ENCODE results near the gene ESRRA. TPM values are rescaled to one million over a fixed set of nuclear protein-coding genes. Genes with fewer than 3 reads are reported as not detected.
A peak's percentile ranks its signal among the peaks of the same experiment; 100 is the strongest.
"Not testable (repeated sequence)": the region's sequence is repeated elsewhere in the genome, so short reads cannot be mapped to it uniquely, and the experiment has no call there.

Gene ESRRA
- total RNA-seq, 1 donor: 28.6 TPM

DNA sequence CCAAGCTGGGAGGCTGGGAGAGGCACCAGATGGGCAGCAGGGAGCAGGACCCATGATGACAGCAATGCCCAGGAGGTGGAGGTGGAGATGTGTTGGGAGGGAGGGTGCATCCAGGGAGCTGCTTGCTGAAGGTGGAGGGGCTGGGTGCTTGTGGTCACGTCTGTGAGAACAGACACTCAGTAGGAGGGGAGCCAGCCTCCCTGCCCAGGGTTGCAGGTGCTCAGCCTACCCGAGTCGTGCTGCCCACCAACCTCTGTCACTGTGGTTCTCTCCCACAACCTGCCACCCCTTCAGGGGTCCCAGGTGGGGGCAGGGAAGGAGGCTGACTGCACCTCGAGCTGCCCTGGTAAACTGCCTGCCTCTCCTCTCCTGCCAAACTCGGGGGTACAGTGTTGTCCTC is 18.0 kb downstream of the ESRRA start:
- DNase-seq (ENCODE audit: insufficient read length, low spot score, missing footprints): peak; percentile 59
- Histone ChIP-seq H3K9me3 (ENCODE audit: low read depth, low read length) (no peaks in the 10 kb centered on the region), H4K20me1 (ENCODE audit: insufficient read depth, low read length) (peaks cover 7% of the 10 kb centered on the region), H2AFZ (ENCODE audit: low read length) (no peak overlapping the region), H3K4me3 (ENCODE audit: insufficient read depth, low read length) (no peak overlapping the region), H3K27me3 (ENCODE audit: insufficient read depth, low read length) (no peaks in the 10 kb centered on the region), H3K4me2 (ENCODE audit: insufficient read depth, low read length) (no peak overlapping the region), H3K4me1 (ENCODE audit: insufficient read depth, low read length) (peaks cover 6% of the 10 kb centered on the region), H3K36me3 (ENCODE audit: insufficient read depth, low read length) (peaks cover 17% of the 10 kb centered on the region), H3K79me2 (ENCODE audit: insufficient read depth, low read length) (peaks cover 11% of the 10 kb centered on the region), H3K27ac (ENCODE audit: low read depth, low read length) (no peak overlapping the region)
- no peak for TF ChIP-seq CTCF (IDR thresholded peaks at IDR 0.05; ENCODE audit: extremely low read depth, low read depth, low read length)

- not testable (repeated sequence) for H3K27ac ChIP-seq (ENCODE audit: low read depth, low read length); H2AFZ ChIP-seq (ENCODE audit: low read length); H3K4me2 ChIP-seq (ENCODE audit: insufficient read depth, low read length); H3K27me3 ChIP-seq (ENCODE audit: insufficient read depth, low read length); H3K4me3 ChIP-seq (ENCODE audit: insufficient read depth, low read length); H3K79me2 ChIP-seq (ENCODE audit: insufficient read depth, low read length); H4K20me1 ChIP-seq (ENCODE audit: insufficient read depth, low read length); H3K9me3 ChIP-seq (ENCODE audit: low read depth, low read length); H3K4me1 ChIP-seq (ENCODE audit: insufficient read depth, low read length)
- peak; percentile 25 for DNase-seq (ENCODE audit: insufficient read length, low spot score, missing footprints)
- H3K36me3 ChIP-seq (ENCODE audit: insufficient read depth, low read length): peaks cover 17% of the 10 kb centered on the region
Observed at GRCh38 chr11:64323984-64324383, 18.7 kb downstream of the ESRRA start.

GRCh38 chr11:64324692-64325469 is 19.6 kb downstream of the ESRRA start:
- Histone ChIP-seq H3K27me3 (ENCODE audit: insufficient read depth, low read length) (no peaks in the 10 kb centered on the region), H3K4me2 (ENCODE audit: insufficient read depth, low read length) (no peak overlapping the region), H3K4me3 (ENCODE audit: insufficient read depth, low read length) (no peak overlapping the region), H4K20me1 (ENCODE audit: insufficient read depth, low read length) (peaks cover 7% of the 10 kb centered on the region), H2AFZ (ENCODE audit: low read length) (no peak overlapping the region), H3K4me1 (ENCODE audit: insufficient read depth, low read length) (peaks cover 10% of the 10 kb centered on the region), H3K9me3 (ENCODE audit: low read depth, low read length) (no peaks in the 10 kb centered on the region), H3K36me3 (ENCODE audit: insufficient read depth, low read length) (peaks cover 17% of the 10 kb centered on the region), H3K79me2 (ENCODE audit: insufficient read depth, low read length) (peaks cover 2% of the 10 kb centered on the region), H3K27ac (ENCODE audit: low read depth, low read length) (no peak overlapping the region)
- DNase-seq (ENCODE audit: insufficient read length, low spot score, missing footprints): no peak
- TF ChIP-seq CTCF (IDR thresholded peaks at IDR 0.05; ENCODE audit: extremely low read depth, low read depth, low read length): no peak

DNA sequence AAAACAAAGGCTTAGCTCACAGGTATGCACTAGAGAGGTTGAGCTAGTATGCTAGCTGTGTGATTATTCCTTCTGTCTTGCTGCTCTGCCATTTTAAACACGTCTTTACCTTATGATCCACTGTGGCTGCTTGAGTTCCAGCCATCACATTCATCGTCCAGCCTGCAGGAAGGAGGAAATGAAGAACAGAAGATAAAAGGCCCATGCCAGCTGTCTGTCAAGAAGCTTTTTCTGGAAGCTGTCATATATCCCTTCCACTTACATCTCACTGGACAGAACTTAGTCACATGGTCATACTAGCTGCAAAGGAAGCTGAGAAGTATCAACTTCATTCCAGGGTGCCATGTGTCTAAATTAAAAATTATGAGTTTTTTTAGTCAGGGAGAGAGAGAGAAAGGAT is 22.1 kb downstream of the ESRRA start:
- no peaks in the 10 kb centered on the region for H3K27me3 ChIP-seq (ENCODE audit: insufficient read depth, low read length)
- no peak overlapping the region for H3K4me3 ChIP-seq (ENCODE audit: insufficient read depth, low read length)
- peak; percentile 41 for DNase-seq (ENCODE audit: insufficient read length, low spot score, missing footprints)
- peaks cover 4% of the 10 kb centered on the region for H3K36me3 ChIP-seq (ENCODE audit: insufficient read depth, low read length)
- H3K4me2 ChIP-seq (ENCODE audit: insufficient read depth, low read length): no peak overlapping the region
- no peak overlapping the region for H2AFZ ChIP-seq (ENCODE audit: low read length)
- peaks cover 24% of the 10 kb centered on the region for H3K4me1 ChIP-seq (ENCODE audit: insufficient read depth, low read length)
- H3K79me2 ChIP-seq (ENCODE audit: insufficient read depth, low read length): no peaks in the 10 kb centered on the region
- peaks cover 4% of the 10 kb centered on the region for H4K20me1 ChIP-seq (ENCODE audit: insufficient read depth, low read length)
- H3K9me3 ChIP-seq (ENCODE audit: low read depth, low read length): no peaks in the 10 kb centered on the region
- no peak overlapping the region for H3K27ac ChIP-seq (ENCODE audit: low read depth, low read length)
- TF ChIP-seq CTCF (IDR thresholded peaks at IDR 0.05; ENCODE audit: extremely low read depth, low read depth, low read length): no peak

All from osteoblast (primary cell).